Activated gamma-delta T cell (primary cell): Measurements from ENCODE around the gene ZMYM2.
"Not testable (repeated sequence)": the region's sequence is repeated elsewhere in the genome, so short reads cannot be mapped to it uniquely, and the experiment has no call there.

ENCODE experiments used
- DNase-seq: peaks from one replicate; lab custom pipeline; 2025; lab: John Stamatoyannopoulos, UW

ZMYM2 gene

DNA sequence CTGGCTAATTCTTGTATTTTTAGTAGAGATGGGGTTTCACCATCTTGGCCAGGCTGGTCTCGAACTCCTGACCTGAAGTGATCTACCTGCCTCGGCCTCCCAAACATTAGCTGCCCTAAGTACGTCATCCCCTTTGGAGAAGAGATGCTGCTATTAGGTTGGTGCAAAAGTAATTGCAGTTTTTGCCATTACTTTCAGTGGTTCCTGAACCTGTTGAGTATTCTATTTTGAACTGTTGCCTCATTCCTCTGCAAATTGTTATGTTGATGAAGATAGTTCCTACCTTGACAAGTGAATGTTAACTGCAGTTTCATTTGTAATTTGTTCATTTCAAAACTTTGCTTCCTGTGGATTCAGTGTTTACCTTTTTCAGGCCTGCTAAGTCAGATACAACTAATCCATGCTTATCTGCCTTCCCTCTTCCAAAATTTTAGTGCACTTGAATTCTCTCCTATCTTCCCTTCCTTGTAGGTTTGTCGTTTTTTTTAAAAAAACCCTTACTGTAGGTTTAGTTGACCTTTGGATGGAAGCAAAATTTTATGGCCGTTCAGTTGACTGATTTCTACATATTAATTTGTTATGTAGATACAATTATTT, 24.0 kb downstream of the ZMYM2 start:
- no peak for DNase-seq

DNA sequence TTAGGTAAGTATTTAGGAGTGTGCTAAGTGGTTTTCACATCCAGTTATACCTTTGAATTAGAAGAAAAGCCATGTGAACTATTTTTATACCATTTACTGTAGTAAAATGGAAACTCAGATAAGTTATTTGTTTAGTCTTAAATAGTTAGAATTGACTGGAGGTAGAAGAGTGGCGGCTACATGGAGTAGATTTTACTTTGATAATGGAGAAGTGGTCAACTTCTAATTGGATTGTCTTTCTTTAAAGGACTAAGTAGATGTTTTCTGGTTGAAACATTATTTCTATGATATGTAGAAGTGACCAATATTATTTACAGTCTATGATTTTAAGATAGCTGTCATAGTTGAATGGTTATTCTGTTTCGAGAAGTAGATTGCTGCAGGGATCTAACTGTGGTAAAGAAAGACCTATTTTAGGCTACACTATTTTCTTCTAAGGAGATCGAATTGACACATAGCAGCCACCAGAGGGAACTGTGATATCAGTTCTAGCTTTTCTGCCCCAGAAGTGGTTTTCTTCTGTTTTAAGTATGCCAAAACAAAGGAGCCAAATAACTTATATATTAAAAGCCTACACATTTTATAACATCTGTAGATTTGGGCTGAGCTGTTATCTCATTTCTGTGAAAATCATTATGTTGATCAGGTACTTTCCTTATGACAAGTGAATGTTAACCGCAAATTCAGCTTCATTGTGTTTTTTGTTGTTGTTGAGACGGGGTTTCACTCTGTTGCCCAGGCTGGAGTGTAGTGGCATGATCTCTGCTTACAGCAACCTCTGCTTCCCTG, 26.1 kb downstream of the ZMYM2 start:
- DNase-seq, result no peak

DNA sequence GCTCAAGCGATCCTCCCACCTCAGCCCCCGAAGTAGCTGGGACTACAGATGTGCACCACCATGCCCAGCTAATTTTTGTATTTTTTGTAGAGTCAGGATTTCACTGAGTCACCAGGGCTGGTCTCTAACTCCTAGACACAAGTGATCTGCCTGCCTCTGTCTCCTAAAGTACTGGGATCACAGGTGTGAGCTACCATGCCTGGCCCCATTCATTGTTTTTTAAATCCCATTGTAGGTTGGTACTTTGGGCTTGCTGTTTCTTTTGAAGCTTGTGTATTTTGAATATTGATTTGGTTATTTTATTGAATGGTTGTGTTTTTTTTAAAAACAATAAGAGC, 26.7 kb downstream of the ZMYM2 start:
- no peak for DNase-seq

- DNase-seq, result no peak
These were observed 33.0 kb downstream of the ZMYM2 start for GRCh38 chr13:19991531-19991930.

GRCh38 chr13:19993024-19993423, 34.5 kb downstream of the ZMYM2 start:
- DNase-seq, result no peak

DNA sequence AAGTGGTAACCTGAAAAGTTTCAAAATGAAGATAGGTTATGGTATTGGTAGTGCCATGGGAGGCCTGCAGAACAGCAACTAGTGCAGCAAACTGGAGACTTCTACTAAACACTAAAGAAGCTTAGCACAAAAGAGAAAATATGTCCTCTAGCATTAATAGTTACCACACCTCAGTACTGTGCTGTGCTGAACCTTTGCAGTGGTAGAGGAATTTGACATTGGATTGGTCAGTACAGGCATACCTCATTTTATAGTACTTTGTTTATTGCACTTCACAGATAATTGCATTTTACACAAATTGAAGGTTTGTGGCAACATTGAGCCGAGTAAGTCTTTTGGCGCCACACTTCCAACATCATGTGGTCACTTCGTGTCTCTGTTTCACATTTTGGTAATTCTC, 40.4 kb downstream of the ZMYM2 start:
- no peak for DNase-seq

GRCh38 chr13:20000062-20000552, 41.6 kb downstream of the ZMYM2 start:
- DNase-seq, result no peak

GRCh38 chr13:20001366-20002190, 43.1 kb downstream of the ZMYM2 start:
- no peak for DNase-seq

DNA sequence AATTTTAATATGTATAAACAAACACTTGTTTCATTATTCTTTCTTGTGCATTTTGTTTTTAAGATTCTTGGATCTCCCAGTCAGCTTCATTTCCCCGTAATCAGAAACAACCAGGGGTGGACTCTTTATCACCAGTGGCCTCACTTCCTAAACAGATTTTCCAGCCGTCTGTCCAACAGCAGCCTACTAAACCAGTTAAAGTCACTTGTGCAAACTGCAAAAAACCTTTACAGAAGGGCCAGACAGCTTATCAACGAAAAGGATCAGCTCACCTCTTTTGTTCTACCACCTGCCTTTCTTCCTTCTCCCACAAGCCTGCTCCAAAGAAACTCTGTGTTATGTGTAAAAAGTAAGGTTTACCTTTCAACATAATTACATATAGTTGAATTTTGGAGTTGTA, 44.3 kb downstream of the ZMYM2 start:
- DNase-seq, result no peak

DNA sequence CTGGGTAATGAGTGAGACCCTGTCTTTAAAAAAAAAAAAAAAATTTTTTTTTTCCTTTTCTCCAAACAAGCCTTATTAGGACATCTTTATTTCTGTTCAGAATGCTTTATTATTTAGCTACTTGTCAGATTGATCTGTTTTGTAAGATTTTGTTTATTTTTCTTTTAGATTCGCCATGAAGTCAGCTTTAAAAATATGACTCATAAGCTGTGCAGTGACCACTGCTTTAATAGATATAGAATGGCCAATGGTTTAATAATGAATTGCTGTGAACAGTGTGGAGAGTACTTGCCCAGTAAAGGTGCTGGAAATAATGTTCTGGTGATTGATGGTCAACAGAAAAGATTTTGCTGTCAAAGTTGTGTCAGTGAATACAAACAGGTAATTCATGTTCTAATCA, 47.7 kb downstream of the ZMYM2 start:
- DNase-seq, result no peak

DNA sequence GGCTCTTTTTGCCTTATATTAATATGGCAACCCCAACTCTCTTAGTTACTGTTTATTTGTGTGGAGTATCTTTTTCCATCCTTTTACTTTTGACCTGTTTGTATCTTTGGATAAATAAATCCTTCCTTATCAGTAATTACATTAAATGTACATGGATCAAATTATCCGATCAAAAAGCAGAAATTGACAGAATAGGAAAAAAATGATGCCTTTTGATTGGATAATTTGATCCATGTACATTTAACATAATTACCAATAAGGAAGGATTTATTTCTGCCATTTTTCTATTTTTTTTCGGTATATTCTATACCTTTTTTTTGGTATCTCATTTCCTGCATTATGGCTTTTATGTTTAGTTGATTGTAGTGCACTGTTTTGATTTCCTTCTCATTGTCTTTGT, 57.2 kb downstream of the ZMYM2 start:
- DNase-seq, result no peak

- DNase-seq, result no peak
These were observed 58.3 kb downstream of the ZMYM2 start for GRCh38 chr13:20016649-20017364.

GRCh38 chr13:20017365-20017711, 58.8 kb downstream of the ZMYM2 start:
- no peak for DNase-seq

DNA sequence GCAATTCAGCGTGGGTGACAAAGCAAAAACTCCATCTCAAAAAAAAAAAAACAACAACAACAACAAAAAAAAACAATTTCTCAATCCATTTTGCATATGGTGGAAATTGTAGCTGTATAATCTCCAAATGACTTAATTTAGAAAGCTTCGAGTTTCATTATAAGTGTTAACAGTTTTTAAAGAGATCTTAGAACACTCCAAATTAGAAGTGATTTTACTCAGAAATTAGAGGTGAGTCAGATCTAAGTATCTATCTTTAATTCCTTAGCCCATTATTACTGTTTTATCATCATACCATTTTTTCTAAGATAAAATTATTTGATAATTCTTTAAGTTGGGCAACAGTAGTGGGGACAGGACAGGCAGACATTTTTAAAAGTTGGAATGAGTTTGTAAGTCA, 60.5 kb downstream of the ZMYM2 start:
- DNase-seq, result no peak

GRCh38 chr13:20024702-20025101, 66.2 kb downstream of the ZMYM2 start:
- DNase-seq, result no peak

DNA sequence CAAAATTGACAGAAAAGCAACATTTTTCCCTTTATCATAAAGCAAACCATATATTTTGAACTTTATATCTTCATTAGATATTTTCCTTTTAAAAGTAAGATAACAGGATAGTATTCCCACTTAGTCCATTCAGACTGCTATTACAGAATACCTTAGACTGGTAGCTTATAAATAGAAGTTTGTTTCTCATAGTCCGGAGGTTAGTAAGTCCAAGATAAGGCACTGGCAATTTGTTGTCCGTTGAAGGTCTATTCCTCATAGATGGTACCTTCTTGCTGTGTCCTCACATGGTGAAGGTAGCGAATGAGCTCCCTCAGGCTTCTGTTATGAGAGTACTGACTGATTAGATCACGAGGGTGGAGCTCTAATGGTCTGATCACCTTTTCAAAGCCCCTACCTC, 70.4 kb downstream of the ZMYM2 start:
- no peak for DNase-seq

DNA sequence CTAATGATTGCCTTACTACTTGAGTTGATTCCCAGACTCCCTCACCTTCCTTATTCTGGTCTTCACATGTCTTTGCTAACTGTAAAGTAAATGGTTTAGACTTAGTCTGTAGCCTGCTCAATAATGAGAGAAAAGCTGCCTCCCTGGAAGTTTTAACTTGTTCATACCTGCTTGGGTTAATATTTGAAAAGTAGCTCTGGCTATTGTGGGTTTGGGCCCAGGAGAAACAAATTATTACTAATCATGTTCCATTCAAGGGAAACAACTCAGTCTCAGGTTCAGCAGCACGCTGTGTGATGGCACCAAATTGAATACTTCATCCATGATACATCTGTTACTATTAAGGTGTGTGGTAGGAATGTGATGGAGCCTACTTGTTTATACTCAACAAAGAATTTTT, 75.0 kb downstream of the ZMYM2 start:
- no peak for DNase-seq

DNA sequence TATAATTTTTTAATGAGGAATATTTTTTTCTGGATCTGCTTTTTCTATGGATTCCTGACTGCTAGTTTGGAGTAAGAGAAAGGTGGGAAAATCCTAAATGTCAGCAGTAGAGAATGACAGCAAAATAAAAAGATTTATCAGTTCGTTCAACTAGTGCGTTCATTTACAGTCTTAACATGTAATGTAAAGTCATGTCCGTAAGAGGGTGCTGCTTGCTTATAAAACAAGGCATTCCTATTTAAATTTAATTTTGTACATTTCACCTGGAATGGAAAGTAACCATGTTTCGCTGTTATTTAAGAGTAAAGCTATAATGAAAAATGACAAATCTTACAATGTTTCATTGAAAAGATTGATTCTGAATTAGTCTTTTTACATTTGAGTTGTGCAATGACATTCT, 76.6 kb downstream of the ZMYM2 start:
- DNase-seq, result no peak

GRCh38 chr13:20037908-20038307, 79.4 kb downstream of the ZMYM2 start:
- DNase-seq, result no peak

GRCh38 chr13:20042603-20043002, 84.1 kb downstream of the ZMYM2 start:
- not testable (repeated sequence) for DNase-seq

GRCh38 chr13:20043207-20043925, 84.8 kb downstream of the ZMYM2 start:
- no peak for DNase-seq

- DNase-seq, result no peak
These were observed 85.6 kb downstream of the ZMYM2 start for GRCh38 chr13:20044086-20044485.
